Muscle layer of duodenum (tissue), 2 donors: ENCODE data around the gene GULP1.
"Not testable (repeated sequence)": the region's sequence is repeated elsewhere in the genome, so short reads cannot be mapped to it uniquely, and the experiment has no call there.

Experiments
- H3K27ac ChIP-seq: one replicate; pipeline ENCODE4 v1.7.0; 2013; ENCODE audit warnings: mild to moderate bottlenecking, low read length
- H3K27me3 ChIP-seq: one replicate; pipeline ENCODE4 v1.7.0; 2013; ENCODE audit warnings: low read depth, mild to moderate bottlenecking, control low read depth, low read length
- H3K36me3 ChIP-seq, 2 donors: one replicate each; pipeline ENCODE4 v1.7.0; 2013; ENCODE audit warnings: low read length in 2 of 2, control low read depth in 1 of 2, mild to moderate bottlenecking in 1 of 2; ENCODE audit not compliant: insufficient read depth in 2 of 2, control insufficient read depth in 1 of 2
- H3K4me1 ChIP-seq, 2 donors: one replicate each; pipeline ENCODE4 v1.7.0; 2013; ENCODE audit warnings: low read length in 2 of 2, mild to moderate bottlenecking in 2 of 2, control low read depth in 1 of 2, moderate library complexity in 1 of 2; ENCODE audit not compliant: insufficient read depth in 2 of 2, control insufficient read depth in 1 of 2
- H3K4me3 ChIP-seq, 2 donors: one replicate each; pipeline ENCODE4 v1.7.0; 2013; ENCODE audit warnings: low read length in 2 of 2, low read depth in 1 of 2, mild to moderate bottlenecking in 1 of 2
- H3K9me3 ChIP-seq, 2 donors: one replicate each; pipeline ENCODE4 v1.7.0; 2013; ENCODE audit warnings: low read length in 2 of 2, control low read depth in 1 of 2, mild to moderate bottlenecking in 1 of 2; ENCODE audit not compliant: control insufficient read depth in 1 of 2
- donor health status: healthy.

The GULP1 gene

GRCh38 chr2:188274274-188274673 lies 17.4 kb upstream of the GULP1 start:
- H3K27me3 ChIP-seq, result no peaks in the 10 kb centered on the region
- H3K4me3 ChIP-seq, result no peak overlapping the region
- H3K4me1 ChIP-seq, result peaks cover 0 to 9% of the 10 kb centered on the region in 2 donors
- no peaks in the 10 kb centered on the region for H3K9me3 ChIP-seq
- no peak overlapping the region for H3K27ac ChIP-seq
- no peaks in the 10 kb centered on the region for H3K36me3 ChIP-seq

DNA sequence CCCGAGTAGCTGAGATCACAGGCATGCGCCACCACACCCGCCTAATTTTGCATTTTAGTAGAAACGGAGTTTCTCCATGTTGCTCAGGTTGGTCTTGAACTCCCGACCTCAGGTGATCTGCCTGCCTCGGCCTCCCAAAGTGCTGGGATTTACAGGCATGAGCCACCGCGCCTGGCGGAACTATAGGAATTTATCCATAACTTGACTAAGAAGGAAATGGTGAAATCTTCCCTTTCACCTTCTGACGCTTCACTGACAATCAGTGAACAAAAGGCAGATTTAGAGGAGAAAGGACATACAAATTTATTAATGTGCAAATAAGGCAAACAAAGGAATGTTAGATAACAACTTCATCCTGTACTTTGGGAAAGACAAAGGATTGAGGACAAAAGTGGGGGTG lies 15.4 kb upstream of the GULP1 start:
- Histone ChIP-seq H3K4me3 (no peak overlapping the region), H3K9me3 (no peaks in the 10 kb centered on the region), H3K4me1 (peaks cover 0 to 9% of the 10 kb centered on the region in 2 donors)

GRCh38 chr2:188277786-188278185 lies 13.9 kb upstream of the GULP1 start:
- H3K36me3 ChIP-seq, result no peaks in the 10 kb centered on the region
- H3K4me1 ChIP-seq, result peaks cover 0 to 9% of the 10 kb centered on the region in 2 donors
- H3K27me3 ChIP-seq, result no peaks in the 10 kb centered on the region
- no peak overlapping the region for H3K27ac ChIP-seq
- H3K4me3 ChIP-seq, result no peak overlapping the region
- H3K9me3 ChIP-seq, result no peaks in the 10 kb centered on the region

More for the DNA sequence above, 15.4 kb upstream of the GULP1 start:
- no peak overlapping the region for H3K27ac ChIP-seq
- H3K27me3 ChIP-seq, result no peaks in the 10 kb centered on the region
- no peaks in the 10 kb centered on the region for H3K36me3 ChIP-seq

GRCh38 chr2:188278388-188279092 lies 13.1 kb upstream of the GULP1 start:
- no peak overlapping the region for H3K27ac ChIP-seq
- no peak overlapping the region for H3K4me3 ChIP-seq
- H3K27me3 ChIP-seq, result no peaks in the 10 kb centered on the region
- no peaks in the 10 kb centered on the region for H3K36me3 ChIP-seq
- H3K9me3 ChIP-seq, result no peaks in the 10 kb centered on the region
- peaks cover 0 to 9% of the 10 kb centered on the region in 2 donors for H3K4me1 ChIP-seq

DNA sequence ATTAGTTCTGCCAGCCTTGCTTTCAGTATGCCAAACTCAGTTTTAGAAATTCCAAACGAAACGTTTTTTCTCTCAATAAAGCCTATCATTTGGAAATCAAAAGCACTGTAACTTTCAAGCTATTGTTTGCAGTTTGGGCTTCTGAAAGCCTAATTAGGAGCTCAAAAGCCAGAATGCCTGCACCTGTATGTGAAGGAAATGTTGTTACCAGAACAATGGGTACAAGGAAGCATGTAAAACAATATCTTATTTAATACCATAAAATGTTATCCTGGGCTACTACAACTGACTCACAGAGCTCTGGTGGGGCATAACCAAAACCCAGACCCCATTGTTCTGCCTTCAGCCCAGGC lies 12.6 kb upstream of the GULP1 start:
- no peaks in the 10 kb centered on the region for H3K36me3 ChIP-seq
- H3K27ac ChIP-seq, result no peak overlapping the region
- no peaks in the 10 kb centered on the region for H3K9me3 ChIP-seq
- H3K4me1 ChIP-seq, result peaks cover 0 to 9% of the 10 kb centered on the region in 2 donors
- no peaks in the 10 kb centered on the region for H3K27me3 ChIP-seq
- no peak overlapping the region for H3K4me3 ChIP-seq

DNA sequence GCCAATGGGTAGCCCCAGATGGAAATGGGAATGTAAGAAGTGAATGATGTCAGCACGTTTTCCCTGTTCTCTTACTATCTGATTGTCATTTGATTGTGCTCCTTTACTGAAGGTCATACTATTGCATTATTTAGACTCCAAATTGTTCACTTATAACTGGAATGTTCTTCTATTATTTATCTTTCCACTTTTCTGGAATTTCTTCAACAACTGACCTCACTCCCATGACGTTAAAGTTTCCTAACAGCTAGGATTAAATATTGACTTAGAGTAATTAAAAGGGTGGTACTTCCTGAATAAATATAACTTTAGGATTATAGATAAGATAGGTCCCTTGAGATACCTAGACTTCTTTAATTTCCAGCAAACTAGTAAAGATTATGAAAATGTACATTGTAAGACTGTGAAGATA lies 10.9 kb upstream of the GULP1 start:
- Histone ChIP-seq H3K27ac (no peak overlapping the region), H3K4me3 (no peak overlapping the region), H3K27me3 (no peaks in the 10 kb centered on the region), H3K4me1 (peaks cover 0 to 9% of the 10 kb centered on the region in 2 donors), H3K36me3 (no peaks in the 10 kb centered on the region), H3K9me3 (no peaks in the 10 kb centered on the region)

DNA sequence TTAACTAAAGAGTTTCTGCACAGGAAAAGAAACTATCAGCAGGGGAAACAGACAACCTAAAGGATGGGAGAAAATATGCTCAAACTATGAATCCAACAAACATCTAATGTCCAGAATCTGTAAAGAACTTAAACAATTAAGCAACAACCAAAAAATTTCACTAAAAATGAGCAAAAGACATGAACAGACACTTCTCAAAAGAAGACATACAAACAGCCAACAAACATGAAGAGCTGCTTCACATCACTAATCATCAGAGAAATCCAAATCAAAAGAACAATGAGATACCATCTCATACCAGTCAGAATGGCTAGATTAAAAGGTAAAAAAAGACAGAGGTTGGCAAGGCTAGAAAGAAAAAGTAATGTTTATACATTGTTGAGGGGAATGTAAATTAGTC lies 8.8 kb upstream of the GULP1 start:
- no peaks in the 10 kb centered on the region for H3K36me3 ChIP-seq
- H3K4me3 ChIP-seq, result no peak overlapping the region
- no peak overlapping the region for H3K27ac ChIP-seq
- peaks cover 0 to 9% of the 10 kb centered on the region in 2 donors for H3K4me1 ChIP-seq
- H3K9me3 ChIP-seq, result no peaks in the 10 kb centered on the region
- no peaks in the 10 kb centered on the region for H3K27me3 ChIP-seq

GRCh38 chr2:188284251-188284650 lies 7.4 kb upstream of the GULP1 start:
- H3K27ac ChIP-seq, H3K4me1 ChIP-seq, H3K36me3 ChIP-seq, H3K9me3 ChIP-seq, H3K27me3 ChIP-seq, H3K4me3 ChIP-seq: not testable (repeated sequence)

DNA sequence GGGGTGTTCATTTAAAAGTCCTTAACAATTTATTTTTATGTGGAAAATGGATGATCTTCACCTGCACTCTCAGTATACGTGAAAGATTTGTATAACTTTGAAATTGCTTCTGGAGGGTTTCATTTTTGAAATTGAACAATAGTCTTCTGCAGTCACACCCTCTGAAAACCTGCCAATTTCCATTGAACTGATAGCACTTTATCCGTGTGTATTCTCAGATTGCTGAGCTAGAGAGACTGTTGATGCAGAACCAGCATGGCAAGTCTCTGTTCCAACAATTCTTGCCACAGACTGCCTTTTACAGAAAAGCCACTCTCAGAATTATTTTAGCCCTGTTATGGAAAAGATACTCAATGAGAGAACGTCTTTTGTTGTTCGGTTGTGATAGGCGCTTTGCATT lies 6.6 kb upstream of the GULP1 start:
- H3K27me3 ChIP-seq, result no peaks in the 10 kb centered on the region
- no peaks in the 10 kb centered on the region for H3K9me3 ChIP-seq
- H3K4me3 ChIP-seq, result no peak overlapping the region
- H3K4me1 ChIP-seq, result no peaks in the 10 kb centered on the region
- H3K27ac ChIP-seq, result no peak overlapping the region
- H3K36me3 ChIP-seq, result no peaks in the 10 kb centered on the region

DNA sequence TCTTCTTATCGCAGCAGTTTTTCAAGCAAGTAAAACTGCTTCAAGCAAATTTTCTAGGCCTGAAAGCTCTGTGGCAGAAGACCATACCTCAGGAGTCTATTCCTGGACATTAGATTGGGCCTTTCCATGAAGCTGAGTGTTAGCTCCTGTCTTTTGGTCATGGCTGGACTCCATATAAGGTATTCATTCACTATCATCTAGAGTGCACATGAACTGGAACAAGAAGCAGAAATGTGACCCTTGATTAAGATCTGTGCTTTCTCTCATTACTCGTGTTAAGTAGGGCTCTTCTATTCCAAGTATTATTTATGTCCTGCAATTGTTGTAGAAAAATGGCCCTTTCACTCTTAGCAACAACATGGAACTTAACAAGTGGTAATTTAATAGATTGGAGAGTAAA lies 5.9 kb upstream of the GULP1 start:
- no peak overlapping the region for H3K27ac ChIP-seq

DNA sequence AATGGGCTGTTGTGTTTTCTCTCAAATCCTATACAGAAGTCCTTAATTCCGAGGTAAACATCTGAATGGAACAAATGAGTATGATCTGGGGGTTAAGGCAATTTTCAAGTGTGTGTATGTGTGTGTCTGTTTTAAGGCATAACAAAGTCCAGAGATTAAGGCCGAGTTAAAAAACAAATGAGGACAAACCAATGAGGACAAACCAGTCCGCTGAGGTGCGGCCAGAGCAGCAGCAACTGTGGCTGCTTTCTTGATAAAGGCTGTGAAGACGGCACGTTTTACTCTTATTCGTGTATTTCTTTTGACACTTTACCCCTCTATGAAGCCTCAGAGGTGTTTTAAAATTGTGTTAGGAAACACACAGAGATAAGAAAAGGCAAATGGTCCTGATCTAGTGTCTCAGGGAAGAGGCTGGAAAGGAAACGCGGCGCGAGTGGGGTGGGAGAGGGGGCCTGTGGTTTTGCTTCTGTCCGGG lies 495 bp upstream of the GULP1 start:
- no peaks in the 10 kb centered on the region for H3K27me3 ChIP-seq
- peak overlapping the region; percentile 76 to 98 for H3K4me3 ChIP-seq
- H3K9me3 ChIP-seq, result no peaks in the 10 kb centered on the region
- no peaks in the 10 kb centered on the region for H3K36me3 ChIP-seq
- H3K4me1 ChIP-seq, result peaks cover 4 to 6% of the 10 kb centered on the region in 2 donors
- H3K27ac ChIP-seq, result peak overlapping the region; percentile 91

More for the DNA sequence above, 5.9 kb upstream of the GULP1 start:
- Histone ChIP-seq H3K36me3 (no peaks in the 10 kb centered on the region), H3K27me3 (no peaks in the 10 kb centered on the region), H3K4me3 (no peak overlapping the region), H3K4me1 (peaks cover 0 to 4% of the 10 kb centered on the region in 2 donors), H3K9me3 (no peaks in the 10 kb centered on the region)
